Endothelial cell of umbilical vein (primary cell): ENCODE data around the gene DUSP5. TPM values are rescaled to one million over a fixed set of nuclear protein-coding genes. Genes with fewer than 3 reads are reported as not detected.
A peak's percentile ranks its signal among the peaks of the same experiment; 100 is the strongest.

Experiments
- BruUV-seq: library from RNA; stranded (reverse); fragments of 400-500 nt; replicated peaks from 2 replicates; lab custom pipeline; 2021; lab: Mats Ljungman, UMichigan
- CTCF ChIA-PET: fragments of 300-600, 350-600 bp; sonication (Branson Sonifier 250); formaldehyde crosslinking; loops from one replicate; lab custom pipeline; 2021; ENCODE audit warnings: antibody characterized with exemption, inconsistent platforms; lab: Charles Lee
- POLR2A ChIA-PET: fragments of 300-600, 350-600 bp; sonication (Branson Sonifier 250); formaldehyde crosslinking; loops from one replicate; lab custom pipeline; 2021; ENCODE audit warnings: antibody characterized with exemption, inconsistent platforms; lab: Charles Lee
- DNase-seq: peaks from one replicate; pipeline ENCODE4 v3.0.0-alpha.2; 2011; ENCODE audit warnings: low read depth, low spot score
- FAIRE-seq: peaks from 2 replicates; lab custom pipeline; 2011; peaks lifted over from hg19 to GRCh38; lab: Jason Lieb, UNC
- H2AFZ ChIP-seq: 2 replicates; pipeline ENCODE4 v1.6.0; 2012; ENCODE audit warnings: low read depth, low read length, control low read depth, inconsistent platforms
- H3K27ac ChIP-seq: 2 replicates; pipeline ENCODE4 v1.5.1; 2011; ENCODE audit warnings: low read depth, mild to moderate bottlenecking, control low read depth, low read length, moderate library complexity; ENCODE audit not compliant: insufficient read depth
- H3K27me3 ChIP-seq, 2 experiments: 2 replicates each; pipeline versions ENCODE4 v1.6.0 to v1.6.1; 2011; ENCODE audit warnings: low read length in 2 of 2, mixed read lengths in 1 of 2; ENCODE audit not compliant: control insufficient read depth in 2 of 2, insufficient read depth in 2 of 2
- H3K36me3 ChIP-seq, 2 experiments: 2 replicates in 1 of 2; 3 replicates in 1 of 2; pipeline ENCODE4 v1.5.1; 2011; ENCODE audit warnings: low read length in 2 of 2, mild to moderate bottlenecking in 1 of 2, moderate library complexity in 1 of 2; ENCODE audit not compliant: control insufficient read depth in 2 of 2, insufficient read depth in 2 of 2; ENCODE audit errors: extremely low read depth in 1 of 2
- H3K4me1 ChIP-seq: 3 replicates; pipeline ENCODE4 v1.5.1; 2011; ENCODE audit warnings: mild to moderate bottlenecking, low read length; ENCODE audit not compliant: control insufficient read depth, insufficient read depth; ENCODE audit errors: extremely low read depth
- H3K4me2 ChIP-seq: 2 replicates; pipeline ENCODE4 v1.6.1; 2011; ENCODE audit warnings: low read length, control low read depth, mixed read lengths; ENCODE audit not compliant: insufficient read depth
- H3K4me3 ChIP-seq, 3 experiments: fragments of 200-600 bp in 1 of 3; sonication (generic), shearing (Covaris generic) in 1 of 3; replicated peaks in 1 of 3; 2 replicates each; pipeline ENCODE4 v1.5.1; 2011 to 2016; ENCODE audit warnings: control low read depth in 3 of 3, low read length in 3 of 3, mild to moderate bottlenecking in 2 of 3, inconsistent platforms in 1 of 3, low read depth in 1 of 3, moderate library complexity in 1 of 3; ENCODE audit not compliant: insufficient read depth in 1 of 3
- H3K79me2 ChIP-seq: 2 replicates; pipeline ENCODE4 v1.6.0; 2012; ENCODE audit warnings: low read length, inconsistent platforms; ENCODE audit not compliant: control insufficient read depth, insufficient read depth
- H3K9ac ChIP-seq: replicated peaks from 2 replicates; pipeline ENCODE3; 2011; ENCODE audit warnings: low read length, control low read depth; ENCODE audit not compliant: insufficient read depth; ENCODE audit errors: extremely low read depth
- H3K9me1 ChIP-seq: replicated peaks from 3 replicates; pipeline ENCODE4 v1.6.0; 2011; ENCODE audit warnings: mild to moderate bottlenecking, low read length; ENCODE audit not compliant: control insufficient read depth, insufficient read depth; ENCODE audit errors: extremely low read depth
- H3K9me3 ChIP-seq: replicated peaks from 2 replicates; pipeline ENCODE4 v1.5.1; 2012; ENCODE audit warnings: low read length, inconsistent platforms; ENCODE audit not compliant: control insufficient read depth, insufficient read depth
- H4K20me1 ChIP-seq: replicated peaks from 2 replicates; pipeline ENCODE3; 2011; ENCODE audit warnings: mild to moderate bottlenecking, low read length; ENCODE audit not compliant: control insufficient read depth, insufficient read depth; ENCODE audit errors: extremely low read depth
- EZH2 ChIP-seq: IDR thresholded peaks from 2 replicates; pipeline ENCODE4 v1.6.1; 2012; ENCODE audit warnings: borderline replicate concordance, low read depth, mild to moderate bottlenecking, moderate library complexity, low read length, inconsistent platforms; ENCODE audit not compliant: severe bottlenecking
- FOS ChIP-seq: IDR thresholded peaks from 2 replicates; pipeline ENCODE4 v1.6.1; 2011; ENCODE audit warnings: mild to moderate bottlenecking, low read length, moderate library complexity, borderline replicate concordance; ENCODE audit not compliant: insufficient read depth
- GATA2 ChIP-seq: IDR thresholded peaks from 2 replicates; pipeline ENCODE4 v1.7.0; 2011; ENCODE audit warnings: low read depth, mild to moderate bottlenecking, moderate library complexity, mixed read lengths, low read length; ENCODE audit not compliant: insufficient read length, insufficient read depth
- JUN ChIP-seq: IDR thresholded peaks from 2 replicates; pipeline ENCODE4 v1.6.1; 2011; ENCODE audit warnings: borderline replicate concordance, low read depth; ENCODE audit not compliant: insufficient read length, insufficient read depth
- MAX ChIP-seq: IDR thresholded peaks from 2 replicates; pipeline ENCODE4 v1.6.1; 2011; ENCODE audit not compliant: insufficient read depth, insufficient read length
- MYC ChIP-seq: IDR thresholded peaks from one replicate; pipeline ENCODE4 v1.6.1; 2011; ENCODE audit warnings: mild to moderate bottlenecking, low read depth, low read length
- POLR2A ChIP-seq: IDR thresholded peaks from 2 replicates; pipeline ENCODE4 v1.6.1; 2012; ENCODE audit warnings: low read depth, mild to moderate bottlenecking, control low read depth, low read length
- POLR2AphosphoS5 ChIP-seq: IDR thresholded peaks from 2 replicates; pipeline ENCODE4 v1.6.1; 2012; ENCODE audit warnings: low read depth, mild to moderate bottlenecking, control low read depth, low read length, moderate library complexity; ENCODE audit not compliant: insufficient read depth
- dilution Hi-C: fragments of 300-500 bp; cut with MboI; formaldehyde crosslinking; loops from one replicate; pipeline ENCODE4 v1.15.0; 2019; ENCODE audit warnings: low sequenced_read_pairs; ENCODE audit not compliant: extremely low pct_ligation_motif_present
- intact Hi-C: fragments of 100-400 bp; cut with micrococcal nuclease; formaldehyde crosslinking; loops from one replicate; pipeline ENCODE4 v1.10.0; 2022
- polyA plus RNA-seq, 4 experiments: library from polyadenylated mRNA; depleted of rRNA in 3 of 4; stranded (reverse) in 3 of 4; unstranded in 1 of 4; fragments of >200 nt; gene quantifications; 2 replicates each; pipeline versions ENCODE4 v1.2.1 to v1.2.3, GENCODE V29; 2011 to 2012; ENCODE audit warnings: missing spikeins in 1 of 4
- total RNA-seq: library from RNA; stranded (reverse); gene quantifications from 2 replicates; pipeline ENCODE4 v1.2.3, GENCODE V29; 2021
- TF ChIP-seq, protein P1 (sequence below), 2 donors: IDR thresholded peaks; 1 replicate in 1 of 2; 2 replicates in 1 of 2; pipeline ENCODE4 v1.5.1; 2011; ENCODE audit warnings: low read length in 2 of 2, mild to moderate bottlenecking in 2 of 2, moderate library complexity in 2 of 2, control low read depth in 1 of 2, inconsistent platforms in 1 of 2, low read depth in 1 of 2; ENCODE audit not compliant: insufficient read depth in 1 of 2; ENCODE audit errors: extremely low read depth in 1 of 2

DUSP5 gene
- total and polyA plus RNA-seq, 2 donors (not counting 3 experiments of a cell fraction or from before 2014, with no cell fraction given) = 12.2 to 25.2 TPM

- TF ChIP-seq MYC (no peak), MAX (no peak), EZH2 (no peak)
- no peak overlapping the region for H3K4me3 ChIP-seq
- H3K4me1 ChIP-seq = peaks cover 48% of the 10 kb centered on the region
- peaks cover 63% of the 10 kb centered on the region for H3K79me2 ChIP-seq
- peak overlapping the region; percentile 74 for H3K27ac ChIP-seq
- H2AFZ ChIP-seq = no peak overlapping the region
- no peaks in the 10 kb centered on the region for H3K9me3 ChIP-seq
- H3K9ac ChIP-seq = no peak overlapping the region
- DNase-seq (no peak), FAIRE-seq (no peak)
- intact Hi-C loops (no loop called here), dilution Hi-C loops (no loop called here)
- peaks cover 5 to 10% of the 10 kb centered on the region in 2 experiments for H3K36me3 ChIP-seq
- no peaks in the 10 kb centered on the region for H3K9me1 ChIP-seq
- POLR2A ChIA-PET = no interaction called here
- BruUV-seq = no TSS peak
- H4K20me1 ChIP-seq = no peaks in the 10 kb centered on the region
- H3K4me2 ChIP-seq = no peak overlapping the region
- no peaks in the 10 kb centered on the region for H3K27me3 ChIP-seq
- CTCF ChIA-PET = interaction anchor here (1.4 kb wide), 1 partner anchor 9 kb away, joined by 3 read pairs; no protein-coding TSS in a partner anchor
These were observed 12.4 kb downstream of the DUSP5 start for GRCh38 chr10:110510086-110510485.

DNA sequence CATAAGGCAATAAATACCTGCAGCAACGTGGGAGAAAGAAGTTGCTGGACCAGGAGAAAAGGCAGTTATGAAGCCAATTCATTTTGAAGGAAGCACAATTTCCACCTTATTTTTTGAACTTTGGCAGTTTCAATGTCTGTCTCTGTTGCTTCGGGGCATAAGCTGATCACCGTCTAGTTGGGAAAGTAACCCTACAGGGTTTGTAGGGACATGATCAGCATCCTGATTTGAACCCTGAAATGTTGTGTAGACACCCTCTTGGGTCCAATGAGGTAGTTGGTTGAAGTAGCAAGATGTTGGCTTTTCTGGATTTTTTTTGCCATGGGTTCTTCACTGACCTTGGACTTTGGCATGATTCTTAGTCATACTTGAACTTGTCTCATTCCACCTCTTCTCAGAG lies 13.0 kb downstream of the DUSP5 start:
- Histone ChIP-seq H4K20me1 (no peaks in the 10 kb centered on the region), H3K9ac (no peak overlapping the region), H3K4me1 (peaks cover 41% of the 10 kb centered on the region), H3K27me3 (no peaks in the 10 kb centered on the region), H3K9me3 (no peaks in the 10 kb centered on the region), H3K36me3 (peaks cover 5 to 10% of the 10 kb centered on the region in 2 experiments), H3K27ac (peak overlapping the region; percentile 94), H3K9me1 (no peaks in the 10 kb centered on the region), H3K4me2 (no peak overlapping the region), H3K4me3 (no peak overlapping the region), H2AFZ (no peak overlapping the region), H3K79me2 (peaks cover 56% of the 10 kb centered on the region)
- intact Hi-C loops = no loop called here
- DNase-seq (no peak), FAIRE-seq (no peak)
- ChIA-PET CTCF (no interaction called here), POLR2A (no interaction called here)
- dilution Hi-C loops = no loop called here
- TF ChIP-seq MYC (no peak), EZH2 (no peak), JUN (no peak), FOS (no peak), MAX (no peak), POLR2A (no peak), GATA2 (no peak), POLR2AphosphoS5 (no peak)
- TF ChIP-seq, protein P1, sequence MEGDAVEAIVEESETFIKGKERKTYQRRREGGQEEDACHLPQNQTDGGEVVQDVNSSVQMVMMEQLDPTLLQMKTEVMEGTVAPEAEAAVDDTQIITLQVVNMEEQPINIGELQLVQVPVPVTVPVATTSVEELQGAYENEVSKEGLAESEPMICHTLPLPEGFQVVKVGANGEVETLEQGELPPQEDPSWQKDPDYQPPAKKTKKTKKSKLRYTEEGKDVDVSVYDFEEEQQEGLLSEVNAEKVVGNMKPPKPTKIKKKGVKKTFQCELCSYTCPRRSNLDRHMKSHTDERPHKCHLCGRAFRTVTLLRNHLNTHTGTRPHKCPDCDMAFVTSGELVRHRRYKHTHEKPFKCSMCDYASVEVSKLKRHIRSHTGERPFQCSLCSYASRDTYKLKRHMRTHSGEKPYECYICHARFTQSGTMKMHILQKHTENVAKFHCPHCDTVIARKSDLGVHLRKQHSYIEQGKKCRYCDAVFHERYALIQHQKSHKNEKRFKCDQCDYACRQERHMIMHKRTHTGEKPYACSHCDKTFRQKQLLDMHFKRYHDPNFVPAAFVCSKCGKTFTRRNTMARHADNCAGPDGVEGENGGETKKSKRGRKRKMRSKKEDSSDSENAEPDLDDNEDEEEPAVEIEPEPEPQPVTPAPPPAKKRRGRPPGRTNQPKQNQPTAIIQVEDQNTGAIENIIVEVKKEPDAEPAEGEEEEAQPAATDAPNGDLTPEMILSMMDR (IDR thresholded peaks at IDR 0.05; ENCODE audit: extremely low read depth in 1 of 2, insufficient read depth in 1 of 2, low read depth in 1 of 2, low read length in 2 of 2) = no peak
- no TSS peak for BruUV-seq
